HG03575 (cell line): ENCODE results near the gene GLT1D1.
"Not testable (repeated sequence)": the region's sequence is repeated elsewhere in the genome, so short reads cannot be mapped to it uniquely, and the experiment has no call there.

Source experiments
- ATAC-seq: cut with Tn5 transposase; IDR thresholded peaks from one replicate; pipeline ENCODE4 v1.9.1; 2021; ENCODE audit not compliant: unreplicated experiment, insufficient number of reproducible peaks, low FRiP score; ENCODE audit errors: extremely low read depth

GLT1D1 gene

DNA sequence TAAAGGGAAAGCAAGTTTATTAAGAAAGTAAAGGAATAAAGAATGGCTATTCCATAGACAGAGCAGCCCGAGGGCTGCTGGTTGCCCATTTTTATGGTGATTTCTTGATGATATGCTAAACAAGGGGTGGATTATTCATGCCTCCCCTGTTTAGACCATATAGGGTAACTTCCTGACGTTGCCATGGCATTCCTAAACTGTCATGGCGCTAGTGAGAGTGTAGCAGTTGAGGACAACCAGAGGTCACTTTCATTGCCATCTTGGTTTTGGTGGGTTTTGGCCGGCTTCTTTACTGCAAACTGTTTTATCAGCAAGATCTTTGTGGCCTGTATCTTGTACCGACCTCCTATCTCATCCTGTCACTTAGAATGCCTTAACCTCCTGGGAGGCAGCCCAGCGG is 3.5 kb upstream of the GLT1D1 start:
- ATAC-seq, result not testable (repeated sequence)

DNA sequence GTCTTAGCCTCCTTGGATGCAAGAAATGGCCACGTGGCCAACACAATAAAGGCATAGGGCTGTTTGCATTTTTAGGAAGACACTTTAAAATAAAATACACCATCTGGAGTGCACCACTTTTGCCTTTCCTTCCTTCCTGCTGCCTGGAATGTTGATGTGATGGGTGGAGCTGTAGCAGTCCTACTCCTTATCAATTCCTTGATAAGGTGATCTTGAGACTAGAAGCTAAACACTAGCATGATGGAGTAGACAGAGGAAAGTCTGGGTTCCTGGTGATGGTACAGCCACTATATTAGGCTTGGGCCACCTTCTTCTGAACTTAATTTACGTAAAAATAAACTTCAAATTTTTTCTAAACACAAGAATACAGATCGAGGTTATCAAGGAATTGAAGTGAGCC is 2.9 kb upstream of the GLT1D1 start:
- ATAC-seq, result no peak

DNA sequence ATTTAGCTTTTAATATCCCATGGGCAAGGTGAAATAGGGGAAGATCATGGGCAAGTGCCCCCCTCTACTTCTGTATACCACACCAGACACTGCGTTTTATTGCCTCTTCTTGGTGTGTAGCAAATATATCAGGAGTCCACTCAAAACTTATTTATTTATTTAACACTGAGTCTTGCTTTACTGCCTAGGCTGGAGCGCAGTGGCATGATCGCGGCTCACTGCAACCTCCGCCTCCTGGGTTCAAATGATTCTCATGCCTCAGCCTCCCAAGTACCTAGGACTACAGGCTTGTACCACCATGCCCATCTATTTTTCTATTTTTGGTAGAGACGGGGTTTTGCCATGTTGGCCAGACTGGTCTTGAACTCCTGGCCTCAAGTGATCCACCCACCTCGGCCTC is 1.8 kb upstream of the GLT1D1 start:
- ATAC-seq, result not testable (repeated sequence)

DNA sequence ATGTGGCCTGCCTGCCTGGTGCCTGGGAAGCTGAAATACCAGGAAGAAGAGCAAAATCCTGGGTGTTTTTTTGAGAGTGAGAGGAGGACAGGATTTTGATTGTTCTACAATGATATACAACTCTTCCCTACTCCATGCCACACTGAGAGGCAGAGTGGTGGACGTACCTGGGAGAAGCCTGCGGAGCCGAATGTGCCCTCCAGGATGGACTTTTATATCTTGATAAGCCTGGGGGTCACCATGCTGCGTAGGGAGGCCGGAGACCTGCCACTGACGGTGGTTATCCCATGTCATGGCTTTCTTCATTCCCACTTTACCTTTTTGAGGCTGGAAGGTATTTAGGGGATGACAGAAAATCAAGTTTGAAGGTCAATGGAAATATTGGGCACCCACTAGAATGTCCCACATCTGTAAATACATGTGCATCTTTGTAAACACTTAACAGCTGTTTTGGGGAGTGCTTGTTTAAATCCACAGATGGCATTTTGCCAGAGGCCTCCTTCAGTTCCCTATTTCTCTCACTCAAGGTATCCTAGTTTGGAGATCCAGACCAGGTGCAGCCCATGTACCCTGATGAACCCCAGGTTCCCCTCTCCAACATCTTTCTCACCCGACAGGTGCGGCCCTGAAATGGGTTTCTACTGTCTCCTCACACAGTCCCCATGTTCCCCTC is 1.1 kb upstream of the GLT1D1 start:
- ATAC-seq, result no peak

DNA sequence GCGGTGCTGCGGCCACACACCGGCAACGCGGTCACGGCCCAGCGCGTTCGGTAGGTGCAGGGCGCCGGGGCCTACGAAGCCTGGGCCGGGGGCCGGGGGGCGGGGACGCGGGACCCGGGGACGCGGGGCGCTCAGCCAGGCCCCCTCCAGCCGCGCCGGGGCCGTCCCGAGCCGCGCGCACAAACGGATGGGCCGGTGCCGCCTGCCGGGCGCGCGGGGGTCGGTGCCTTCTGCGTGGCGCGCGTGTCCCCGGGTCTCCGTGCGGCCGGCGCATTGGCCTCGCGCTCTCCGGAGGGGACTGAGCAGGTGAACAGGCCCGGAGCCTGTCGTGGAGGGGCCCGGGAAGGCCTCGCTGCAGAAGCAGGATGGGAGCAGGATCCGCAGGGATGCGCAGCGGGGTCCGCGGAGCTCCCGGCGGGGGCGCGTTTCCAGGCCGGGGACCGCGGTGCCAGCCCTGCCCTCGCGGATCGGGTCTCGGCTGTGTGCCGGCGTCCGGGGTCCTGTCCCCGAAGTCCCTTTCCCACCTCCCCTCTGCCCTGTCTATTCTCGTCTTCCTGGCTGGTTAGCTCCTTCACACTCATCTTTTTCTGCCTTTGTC is 421 bp downstream of the GLT1D1 start:
- no peak for ATAC-seq

DNA sequence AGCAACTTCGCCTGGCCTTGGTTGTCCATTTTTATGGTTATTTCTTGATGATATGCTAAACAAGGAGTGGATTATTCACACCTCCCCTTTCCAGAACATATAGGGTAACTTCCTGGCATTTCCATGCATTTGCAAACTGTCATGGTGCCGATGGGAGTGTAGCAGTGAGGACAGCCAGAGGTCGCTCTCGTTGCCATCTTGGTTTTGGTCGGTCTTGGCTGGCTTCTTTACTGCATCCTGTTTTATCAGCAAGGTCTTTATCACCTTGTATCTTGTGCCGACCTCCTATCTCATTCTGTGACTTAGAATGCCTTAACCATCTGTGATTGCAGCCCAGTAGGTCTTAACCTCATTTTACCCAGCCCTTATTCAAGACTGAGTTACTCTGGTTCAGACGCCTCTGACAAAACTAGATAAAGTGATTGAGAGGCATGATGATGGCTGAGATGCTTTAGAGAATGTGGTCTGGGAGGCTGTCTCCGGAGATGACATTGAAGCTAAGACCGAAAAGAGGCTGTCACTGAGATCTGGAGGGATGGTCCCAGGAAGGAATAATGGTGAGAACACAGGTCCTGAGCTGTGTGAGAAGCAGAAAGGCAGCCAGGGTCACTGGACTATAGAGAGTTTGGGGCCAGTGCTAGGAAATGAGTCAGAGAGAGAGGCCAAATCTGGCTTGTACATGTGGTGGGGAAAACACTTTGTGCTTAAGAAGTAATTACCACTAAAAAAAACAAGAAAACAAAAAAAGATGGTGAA is 2.9 kb downstream of the GLT1D1 start:
- ATAC-seq, result peak; percentile 72

- ATAC-seq, result no peak
Observed at GRCh38 chr12:128856791-128857078, 3.5 kb downstream of the GLT1D1 start.

- ATAC-seq, result no peak
Observed at GRCh38 chr12:128857133-128857763, 4.0 kb downstream of the GLT1D1 start.

DNA sequence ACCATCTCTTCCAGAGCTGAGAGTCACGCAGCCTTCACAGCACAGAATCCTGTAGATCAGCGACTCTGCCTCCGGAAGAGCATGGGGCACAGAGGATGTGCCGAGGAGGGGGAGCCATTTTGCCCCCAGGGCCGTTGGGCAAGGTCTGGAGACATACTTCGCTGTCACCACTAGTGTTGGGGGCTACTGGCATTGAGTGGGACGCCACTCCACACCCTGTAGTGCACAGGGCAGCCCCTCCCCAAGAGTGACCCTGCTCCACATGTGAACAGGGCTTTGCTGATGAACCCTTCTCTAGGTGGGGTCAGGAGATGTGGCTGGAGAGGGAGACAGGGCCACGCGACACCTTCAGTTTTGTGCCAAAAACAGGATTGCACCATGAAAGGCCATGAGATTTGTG is 6.0 kb downstream of the GLT1D1 start:
- ATAC-seq, result no peak

- no peak for ATAC-seq
Observed at GRCh38 chr12:128861226-128862016, 8.1 kb downstream of the GLT1D1 start.

DNA sequence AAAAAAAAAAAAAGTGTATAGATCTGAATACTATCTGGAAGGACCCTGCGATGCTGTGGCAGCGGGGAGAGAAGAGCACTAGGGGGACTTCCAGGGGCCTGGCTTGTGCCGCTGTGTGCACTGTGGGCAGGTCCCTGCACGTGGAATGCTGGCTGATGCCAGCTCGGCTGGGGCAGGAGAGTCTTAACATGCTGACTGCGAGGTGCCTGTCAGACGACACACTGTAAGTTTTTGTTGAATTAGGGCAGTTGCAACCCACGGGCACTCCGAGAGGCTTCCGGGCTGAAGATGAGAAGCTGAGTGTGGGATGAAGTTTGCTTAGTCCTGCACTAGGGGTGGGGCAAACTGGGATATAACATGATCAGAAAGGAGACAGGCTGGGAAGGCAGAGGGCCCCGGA is 10.7 kb downstream of the GLT1D1 start:
- ATAC-seq, result no peak

- no peak for ATAC-seq
Observed at GRCh38 chr12:128864516-128865186, 11.4 kb downstream of the GLT1D1 start.

GRCh38 chr12:128867466-128867865 is 14.2 kb downstream of the GLT1D1 start:
- ATAC-seq, result no peak

- no peak for ATAC-seq
Observed at GRCh38 chr12:128871516-128871892, 18.2 kb downstream of the GLT1D1 start.

DNA sequence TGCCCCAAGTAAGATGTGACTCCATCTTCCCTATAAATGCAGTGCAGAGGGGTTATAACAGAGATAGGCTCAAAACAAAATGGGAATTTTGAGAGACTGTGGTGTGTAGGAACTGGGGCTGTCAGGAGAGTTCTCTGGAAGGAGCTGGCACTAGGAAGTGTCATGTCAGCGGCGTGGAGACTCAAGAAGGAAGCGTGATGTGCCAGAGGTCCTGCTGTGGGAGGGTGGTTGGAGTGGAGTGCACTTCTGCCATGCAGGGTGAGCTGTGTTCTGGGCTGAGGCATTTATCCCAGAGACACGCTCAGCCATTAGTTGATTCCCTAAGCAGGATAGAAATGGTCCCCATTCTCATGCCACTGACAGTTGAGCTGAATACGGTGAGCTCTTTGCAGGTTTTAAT is 19.0 kb downstream of the GLT1D1 start:
- ATAC-seq, result no peak

DNA sequence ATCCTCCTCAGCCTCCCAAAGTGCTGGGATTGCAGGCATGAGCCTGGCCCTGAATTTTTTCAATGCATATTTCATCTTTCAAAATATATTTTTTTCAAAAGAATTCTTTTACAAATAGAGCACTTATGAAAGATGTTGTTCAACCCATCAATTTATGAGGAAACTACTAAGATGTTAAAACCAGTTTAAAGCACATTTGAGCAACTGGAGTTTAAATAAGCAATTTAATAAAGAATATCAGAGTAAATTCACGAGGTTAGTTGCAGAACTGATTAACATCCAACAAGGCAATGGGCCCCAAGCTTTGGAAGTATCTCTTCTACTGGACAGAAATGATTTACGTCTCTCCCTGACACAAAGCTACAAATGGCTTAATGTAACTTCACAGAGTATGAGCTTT is 23.3 kb downstream of the GLT1D1 start:
- no peak for ATAC-seq

DNA sequence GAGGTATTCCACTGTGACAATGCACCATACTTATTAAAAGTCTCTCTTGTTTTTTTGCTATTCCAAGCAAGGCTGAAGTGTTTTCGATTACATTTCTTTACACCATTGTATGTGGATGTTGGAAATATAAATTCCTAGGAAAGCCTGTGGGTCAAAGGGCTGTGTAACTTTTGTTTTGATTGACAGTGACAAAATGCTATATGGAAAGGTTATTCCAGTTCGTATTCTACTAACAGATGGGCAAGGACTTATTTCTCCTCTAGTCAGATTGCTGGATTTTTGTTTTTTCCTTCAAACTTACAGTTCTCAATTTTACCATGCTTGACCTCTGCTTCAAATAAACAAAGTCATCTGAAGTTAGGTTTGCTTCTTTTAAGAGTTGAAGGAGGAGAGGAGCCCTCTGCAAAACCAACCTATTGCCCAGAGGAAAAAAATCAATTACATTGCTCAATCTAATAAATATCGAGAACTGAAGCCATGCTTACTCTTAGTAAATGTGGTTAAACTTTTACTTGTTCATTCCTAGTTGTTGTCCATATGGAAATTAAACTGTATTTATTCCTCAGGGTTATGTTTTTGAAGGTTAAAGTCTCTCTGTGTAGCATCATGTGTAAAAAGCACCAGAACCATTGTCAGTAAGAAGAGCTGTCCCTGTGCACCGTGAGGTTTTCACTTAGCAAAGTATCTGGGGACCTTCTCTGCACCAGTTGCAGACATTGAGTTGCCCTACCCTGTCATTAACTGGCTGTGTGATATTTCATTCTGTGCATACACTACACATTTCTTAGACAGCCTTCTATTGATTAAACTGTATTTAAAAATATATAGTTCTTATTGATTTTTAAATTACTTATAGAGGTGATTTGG is 26.9 kb downstream of the GLT1D1 start:
- ATAC-seq, result no peak

DNA sequence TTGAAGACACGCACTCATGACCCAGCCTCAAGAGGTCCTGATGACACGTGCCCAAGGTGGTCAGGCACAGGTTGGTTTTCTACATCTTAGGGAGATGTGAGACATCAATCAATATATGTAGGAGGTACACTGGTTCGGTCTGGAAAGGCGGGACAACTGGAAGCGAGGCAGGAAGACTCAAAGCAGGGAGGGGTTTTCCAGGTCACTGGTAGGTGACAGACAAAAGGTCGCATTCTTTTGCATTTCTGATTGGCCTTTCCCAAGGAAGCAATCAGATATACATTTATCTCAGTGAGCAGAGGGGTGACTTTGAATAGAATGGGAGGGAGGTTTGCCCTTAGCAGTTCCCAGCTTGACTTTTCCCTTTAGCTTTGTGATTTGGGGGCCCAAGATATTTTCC is 38.6 kb downstream of the GLT1D1 start:
- ATAC-seq, result no peak
